ENCODE data around the gene FRK. TPM values are rescaled to one million over a fixed set of nuclear protein-coding genes. Genes with fewer than 3 reads are reported as not detected.
"Not testable (repeated sequence)": the region's sequence is repeated elsewhere in the genome, so short reads cannot be mapped to it uniquely, and the experiment has no call there.

The FRK gene
- total and polyA plus RNA-seq, 5 donors from 2014 or later, result not detected

GRCh38 chr6:116101302-116101718 is 40.6 kb upstream of the FRK start:
- peak overlapping the region; percentile 90 for H3K4me3 ChIP-seq (ENCODE audit: low read depth, low read length)
- H3K9me3 Mint-ChIP-seq, result peaks cover 0 to under 1% (median 0%) of the 10 kb centered on the region in 7 donors
- H3K27ac Mint-ChIP-seq, result peak overlapping the region; percentile 76 to 93 (median 89)
- peaks cover 28 to 67% (median 54%) of the 10 kb centered on the region in 4 donors for H3K4me1 Mint-ChIP-seq
- DNase-seq (no peak), ATAC-seq (ENCODE audit: low read depth in 2 of 2) (peak; percentile 1 to 3)
- H3K36me3 Mint-ChIP-seq, result peaks cover 5% of the 10 kb centered on the region
- H3K27me3 ChIP-seq (ENCODE audit: control insufficient read depth, insufficient read depth, low read length), result no peaks in the 10 kb centered on the region
- peak overlapping the region; percentile 88 to 98 (median 96) for H3K4me3 Mint-ChIP-seq
- no peaks in the 10 kb centered on the region for H3K36me3 ChIP-seq (ENCODE audit: control insufficient read depth, insufficient read depth, low read length)
- H3K27ac ChIP-seq (ENCODE audit: insufficient read depth, low read length, poor library complexity, severe bottlenecking), result peak overlapping the region; percentile 80
- peaks cover 38% of the 10 kb centered on the region for H3K4me1 ChIP-seq (ENCODE audit: control insufficient read depth, insufficient read depth, low read length, poor library complexity, severe bottlenecking)
- H3K27me3 Mint-ChIP-seq, result no peaks in the 10 kb centered on the region
- H3K9me3 ChIP-seq (ENCODE audit: control insufficient read depth in 2 of 2, low read length in 2 of 2), result peaks cover 0 to 2% of the 10 kb centered on the region in 2 experiments

GRCh38 chr6:116100419-116101301 is 40.0 kb upstream of the FRK start, which contains the start of gene NT5DC1:
NT5DC1 (plus strand) TSS chr6:116100853; CDS start chr6:116100931, 78 bp downstream.
- H3K9me3 Mint-ChIP-seq, result peaks cover 0 to 7% (median 2%) of the 10 kb centered on the region in 7 donors
- H3K27me3 Mint-ChIP-seq, result no peaks in the 10 kb centered on the region
- H3K36me3 Mint-ChIP-seq, result peaks cover 5% of the 10 kb centered on the region
- Histone ChIP-seq H3K4me1 (ENCODE audit: control insufficient read depth, insufficient read depth, low read length, poor library complexity, severe bottlenecking) (peaks cover 38% of the 10 kb centered on the region), H3K9me3 (ENCODE audit: control insufficient read depth in 2 of 2, low read length in 2 of 2) (peaks cover 0 to 9% of the 10 kb centered on the region in 2 experiments), H3K27ac (ENCODE audit: insufficient read depth, low read length, poor library complexity, severe bottlenecking) (peak within 1 kb of the TSS; percentile 80), H3K4me3 (ENCODE audit: low read depth, low read length) (peak within 1 kb of the TSS; percentile 90), H3K36me3 (ENCODE audit: control insufficient read depth, insufficient read depth, low read length) (no peaks in the 10 kb centered on the region), H3K27me3 (ENCODE audit: control insufficient read depth, insufficient read depth, low read length) (no peaks in the 10 kb centered on the region)
- ATAC-seq (ENCODE audit: low read depth in 2 of 2) (peak; percentile 92 to 93), DNase-seq (peak; percentile 76 to 92 (median 83))
- peak within 1 kb of the TSS; percentile 88 to 98 (median 96) for H3K4me3 Mint-ChIP-seq
- H3K4me1 Mint-ChIP-seq, result peaks cover 22 to 61% (median 49%) of the 10 kb centered on the region in 4 donors
- H3K27ac Mint-ChIP-seq, result peak within 1 kb of the TSS; percentile 77 to 94 (median 89)

- no peak overlapping the region for H3K4me3 ChIP-seq (ENCODE audit: low read depth, low read length)
- no peaks in the 10 kb centered on the region for H3K36me3 ChIP-seq (ENCODE audit: control insufficient read depth, insufficient read depth, low read length)
- H3K27me3 Mint-ChIP-seq, result no peaks in the 10 kb centered on the region
- H3K4me3 Mint-ChIP-seq, result peak overlapping the region in 2 of 4 donors; percentile 88 to 94
- H3K4me1 ChIP-seq (ENCODE audit: control insufficient read depth, insufficient read depth, low read length, poor library complexity, severe bottlenecking), result peaks cover 30% of the 10 kb centered on the region
- no peaks in the 10 kb centered on the region for H3K36me3 Mint-ChIP-seq
- no peak overlapping the region for H3K27ac Mint-ChIP-seq
- peaks cover 17 to 45% (median 33%) of the 10 kb centered on the region in 4 donors for H3K4me1 Mint-ChIP-seq
- peaks cover 0 to 9% of the 10 kb centered on the region in 2 experiments for H3K9me3 ChIP-seq (ENCODE audit: control insufficient read depth in 2 of 2, low read length in 2 of 2)
- DNase-seq (no peak), ATAC-seq (ENCODE audit: low read depth in 2 of 2) (no peak)
- no peaks in the 10 kb centered on the region for H3K27me3 ChIP-seq (ENCODE audit: control insufficient read depth, insufficient read depth, low read length)
- no peak overlapping the region for H3K27ac ChIP-seq (ENCODE audit: insufficient read depth, low read length, poor library complexity, severe bottlenecking)
- H3K9me3 Mint-ChIP-seq, result peaks cover 0 to 8% (median 2%) of the 10 kb centered on the region in 7 donors
Observed at GRCh38 chr6:116099036-116099435, 38.3 kb upstream of the FRK start.

- peaks cover 18% of the 10 kb centered on the region for H3K4me1 ChIP-seq (ENCODE audit: control insufficient read depth, insufficient read depth, low read length, poor library complexity, severe bottlenecking)
- Mint-ChIP-seq H3K9me3 (peaks cover 0 to 8% (median 2%) of the 10 kb centered on the region in 7 donors), H3K36me3 (no peaks in the 10 kb centered on the region), H3K27me3 (peaks cover 12% of the 10 kb centered on the region), H3K27ac (no peak overlapping the region), H3K4me3 (no peak overlapping the region), H3K4me1 (peaks cover 10 to 28% (median 18%) of the 10 kb centered on the region in 4 donors)
- H3K9me3 ChIP-seq (ENCODE audit: control insufficient read depth in 2 of 2, low read length in 2 of 2), result peaks cover 0 to 9% of the 10 kb centered on the region in 2 experiments
- H3K27me3 ChIP-seq (ENCODE audit: control insufficient read depth, insufficient read depth, low read length), result no peaks in the 10 kb centered on the region
- DNase-seq (peak in 1 of 3 donors; percentile 20), ATAC-seq (ENCODE audit: low read depth in 2 of 2) (no peak)
- H3K36me3 ChIP-seq (ENCODE audit: control insufficient read depth, insufficient read depth, low read length), result no peaks in the 10 kb centered on the region
- H3K4me3 ChIP-seq (ENCODE audit: low read depth, low read length), result no peak overlapping the region
- no peak overlapping the region for H3K27ac ChIP-seq (ENCODE audit: insufficient read depth, low read length, poor library complexity, severe bottlenecking)
Observed at GRCh38 chr6:116096979-116097816, 36.5 kb upstream of the FRK start.

GRCh38 chr6:116096048-116096759 is 35.5 kb upstream of the FRK start:
- H3K27ac ChIP-seq (ENCODE audit: insufficient read depth, low read length, poor library complexity, severe bottlenecking); H3K9me3 Mint-ChIP-seq; H3K36me3 ChIP-seq (ENCODE audit: control insufficient read depth, insufficient read depth, low read length); H3K9me3 ChIP-seq (ENCODE audit: control insufficient read depth in 2 of 2, low read length in 2 of 2); H3K4me1 ChIP-seq (ENCODE audit: control insufficient read depth, insufficient read depth, low read length, poor library complexity, severe bottlenecking); H3K36me3 Mint-ChIP-seq; DNase-seq; H3K27me3 ChIP-seq (ENCODE audit: control insufficient read depth, insufficient read depth, low read length); ATAC-seq (ENCODE audit: low read depth in 2 of 2); H3K4me3 ChIP-seq (ENCODE audit: low read depth, low read length); H3K4me3 Mint-ChIP-seq; H3K27ac Mint-ChIP-seq: not testable (repeated sequence)
- H3K4me1 Mint-ChIP-seq, result peaks cover 3 to 18% (median 13%) of the 10 kb centered on the region in 4 donors
- peaks cover 15% of the 10 kb centered on the region for H3K27me3 Mint-ChIP-seq

- peaks cover 0 to under 1% (median 0%) of the 10 kb centered on the region in 4 donors for H3K4me1 Mint-ChIP-seq
- H3K36me3 Mint-ChIP-seq, result no peaks in the 10 kb centered on the region
- H3K27me3 Mint-ChIP-seq, result peaks cover 15% of the 10 kb centered on the region
- no peaks in the 10 kb centered on the region for H3K27me3 ChIP-seq (ENCODE audit: control insufficient read depth, insufficient read depth, low read length)
- no peak for DNase-seq
- H3K27ac Mint-ChIP-seq, result no peak overlapping the region
- no peak for ATAC-seq (ENCODE audit: low read depth in 2 of 2)
- H3K4me1 ChIP-seq (ENCODE audit: control insufficient read depth, insufficient read depth, low read length, poor library complexity, severe bottlenecking), result no peaks in the 10 kb centered on the region
- H3K9me3 ChIP-seq (ENCODE audit: control insufficient read depth in 2 of 2, low read length in 2 of 2), result peaks cover 0 to 9% of the 10 kb centered on the region in 2 experiments
- peaks cover 0 to 8% (median 2%) of the 10 kb centered on the region in 7 donors for H3K9me3 Mint-ChIP-seq
- H3K4me3 Mint-ChIP-seq, result no peak overlapping the region
- no peak overlapping the region for H3K27ac ChIP-seq (ENCODE audit: insufficient read depth, low read length, poor library complexity, severe bottlenecking)
- H3K4me3 ChIP-seq (ENCODE audit: low read depth, low read length), result no peak overlapping the region
- no peaks in the 10 kb centered on the region for H3K36me3 ChIP-seq (ENCODE audit: control insufficient read depth, insufficient read depth, low read length)
Observed at GRCh38 chr6:116094041-116094440, 33.4 kb upstream of the FRK start.

GRCh38 chr6:116090251-116090650 is 29.6 kb upstream of the FRK start:
- H3K4me3 Mint-ChIP-seq, result no peak overlapping the region
- ATAC-seq (ENCODE audit: low read depth in 2 of 2), result peak in 1 of 2 donors; percentile 39
- H3K4me1 ChIP-seq (ENCODE audit: control insufficient read depth, insufficient read depth, low read length, poor library complexity, severe bottlenecking), result no peaks in the 10 kb centered on the region
- H3K27ac Mint-ChIP-seq, result no peak overlapping the region
- H3K27me3 Mint-ChIP-seq, result peaks cover 18% of the 10 kb centered on the region
- H3K36me3 ChIP-seq (ENCODE audit: control insufficient read depth, insufficient read depth, low read length), result no peaks in the 10 kb centered on the region
- H3K27ac ChIP-seq (ENCODE audit: insufficient read depth, low read length, poor library complexity, severe bottlenecking), result no peak overlapping the region
- H3K4me1 Mint-ChIP-seq, result no peaks in the 10 kb centered on the region
- H3K36me3 Mint-ChIP-seq, result no peaks in the 10 kb centered on the region
- peaks cover 0 to 2% (median 0%) of the 10 kb centered on the region in 7 donors for H3K9me3 Mint-ChIP-seq
- no peak for DNase-seq
- no peaks in the 10 kb centered on the region for H3K27me3 ChIP-seq (ENCODE audit: control insufficient read depth, insufficient read depth, low read length)
- no peak overlapping the region for H3K4me3 ChIP-seq (ENCODE audit: low read depth, low read length)
- H3K9me3 ChIP-seq (ENCODE audit: control insufficient read depth in 2 of 2, low read length in 2 of 2), result no peaks in the 10 kb centered on the region

All from CD4-positive, CD25-positive, alpha-beta regulatory T cell (primary cell).